Mesothelial cell of epicardium (in vitro differentiated cells): ENCODE measurements around the gene IQCN. TPM values are rescaled to one million over a fixed set of nuclear protein-coding genes. Genes with fewer than 3 reads are reported as not detected.

Experiments used
- DNase-seq, 2 experiments: peaks; one replicate each; pipeline ENCODE4 v3.0.0; 2021; ENCODE audit warnings: low spot score in 2 of 2; ENCODE audit not compliant: unreplicated experiment in 2 of 2
- H3K27ac Mint-ChIP-seq: 2 replicates; pipeline ENCODE4 v1.8.0; 2021; ENCODE audit warnings: mixed read lengths
- H3K27me3 Mint-ChIP-seq: 2 replicates; pipeline ENCODE4 v1.8.0; 2021; ENCODE audit warnings: low read depth, mixed read lengths
- H3K36me3 Mint-ChIP-seq: 2 replicates; pipeline ENCODE4 v1.8.0; 2021; ENCODE audit warnings: mixed read lengths
- H3K4me1 Mint-ChIP-seq: 2 replicates; pipeline ENCODE4 v1.8.0; 2021; ENCODE audit warnings: mixed read lengths
- H3K4me3 Mint-ChIP-seq: 2 replicates; pipeline ENCODE4 v1.8.0; 2021; ENCODE audit warnings: mild to moderate bottlenecking, moderate library complexity, mixed read lengths
- H3K9me3 Mint-ChIP-seq: 2 replicates; pipeline ENCODE4 v1.8.0; 2021; ENCODE audit warnings: mixed read lengths
- total RNA-seq: library from RNA; stranded (reverse); gene quantifications from 3 replicates; pipeline ENCODE4 v1.2.1, GENCODE V29; 2021
- TF ChIP-seq, protein P1 (sequence below): fragments of 200-600 bp; sonication (generic); IDR thresholded peaks from one replicate; pipeline ENCODE4 v1.5.0; 2021; ENCODE audit warnings: antibody characterized with exemption; ENCODE audit not compliant: unreplicated experiment

IQCN gene
- total RNA-seq, 1 donor from 2014 or later = 17.1 TPM

DNA sequence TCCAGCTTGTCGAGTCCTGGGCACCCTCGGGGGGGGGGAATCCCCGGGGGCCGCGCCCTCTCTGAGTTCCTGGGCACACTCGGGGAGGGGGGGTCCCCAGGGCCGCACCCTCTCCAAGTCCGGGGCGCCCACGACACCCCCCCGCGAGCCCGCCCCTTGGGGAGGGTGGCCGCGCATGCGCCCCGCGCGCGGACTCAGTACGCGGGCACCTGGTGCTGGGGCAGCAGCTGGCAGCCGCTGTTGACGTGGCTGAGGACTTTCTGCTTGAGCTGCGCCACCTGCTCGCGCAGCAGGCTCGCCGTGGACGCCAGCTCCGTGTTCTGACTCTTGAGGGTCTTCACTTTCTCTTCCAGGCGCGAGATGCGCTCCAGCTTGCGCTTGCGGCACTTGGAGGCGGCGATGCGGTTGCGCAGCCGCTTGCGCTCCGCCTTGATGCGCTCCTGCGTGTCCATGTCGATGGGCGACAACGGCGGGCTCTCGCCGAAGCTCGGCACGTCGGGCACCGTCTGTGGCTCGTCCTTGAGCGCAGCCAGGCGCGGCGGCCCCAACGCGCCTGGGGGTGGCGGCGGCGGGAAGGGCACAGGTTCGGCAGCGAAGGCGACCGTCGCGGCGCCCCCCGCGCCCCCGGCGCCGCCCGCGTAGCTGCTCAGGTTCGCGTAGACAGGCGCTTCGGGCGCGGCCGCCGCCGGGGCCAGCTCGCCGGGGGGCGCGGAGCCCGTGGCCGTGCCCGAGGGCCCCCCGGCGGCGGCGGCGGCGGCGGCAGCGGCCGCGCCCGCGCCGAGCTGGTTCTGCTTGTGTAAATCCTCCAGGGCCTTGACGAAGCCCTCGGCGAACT lies 6.2 kb upstream of the IQCN start:
- Mint-ChIP-seq H3K4me3 (peak overlapping the region; percentile 91), H3K36me3 (peaks cover 8% of the 10 kb centered on the region), H3K27ac (peak overlapping the region; percentile 98), H3K9me3 (no peaks in the 10 kb centered on the region), H3K27me3 (no peaks in the 10 kb centered on the region), H3K4me1 (peaks cover 33% of the 10 kb centered on the region)
- TF ChIP-seq, protein P1, sequence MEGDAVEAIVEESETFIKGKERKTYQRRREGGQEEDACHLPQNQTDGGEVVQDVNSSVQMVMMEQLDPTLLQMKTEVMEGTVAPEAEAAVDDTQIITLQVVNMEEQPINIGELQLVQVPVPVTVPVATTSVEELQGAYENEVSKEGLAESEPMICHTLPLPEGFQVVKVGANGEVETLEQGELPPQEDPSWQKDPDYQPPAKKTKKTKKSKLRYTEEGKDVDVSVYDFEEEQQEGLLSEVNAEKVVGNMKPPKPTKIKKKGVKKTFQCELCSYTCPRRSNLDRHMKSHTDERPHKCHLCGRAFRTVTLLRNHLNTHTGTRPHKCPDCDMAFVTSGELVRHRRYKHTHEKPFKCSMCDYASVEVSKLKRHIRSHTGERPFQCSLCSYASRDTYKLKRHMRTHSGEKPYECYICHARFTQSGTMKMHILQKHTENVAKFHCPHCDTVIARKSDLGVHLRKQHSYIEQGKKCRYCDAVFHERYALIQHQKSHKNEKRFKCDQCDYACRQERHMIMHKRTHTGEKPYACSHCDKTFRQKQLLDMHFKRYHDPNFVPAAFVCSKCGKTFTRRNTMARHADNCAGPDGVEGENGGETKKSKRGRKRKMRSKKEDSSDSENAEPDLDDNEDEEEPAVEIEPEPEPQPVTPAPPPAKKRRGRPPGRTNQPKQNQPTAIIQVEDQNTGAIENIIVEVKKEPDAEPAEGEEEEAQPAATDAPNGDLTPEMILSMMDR = no peak
- DNase-seq = peak; percentile 51 to 64

DNA sequence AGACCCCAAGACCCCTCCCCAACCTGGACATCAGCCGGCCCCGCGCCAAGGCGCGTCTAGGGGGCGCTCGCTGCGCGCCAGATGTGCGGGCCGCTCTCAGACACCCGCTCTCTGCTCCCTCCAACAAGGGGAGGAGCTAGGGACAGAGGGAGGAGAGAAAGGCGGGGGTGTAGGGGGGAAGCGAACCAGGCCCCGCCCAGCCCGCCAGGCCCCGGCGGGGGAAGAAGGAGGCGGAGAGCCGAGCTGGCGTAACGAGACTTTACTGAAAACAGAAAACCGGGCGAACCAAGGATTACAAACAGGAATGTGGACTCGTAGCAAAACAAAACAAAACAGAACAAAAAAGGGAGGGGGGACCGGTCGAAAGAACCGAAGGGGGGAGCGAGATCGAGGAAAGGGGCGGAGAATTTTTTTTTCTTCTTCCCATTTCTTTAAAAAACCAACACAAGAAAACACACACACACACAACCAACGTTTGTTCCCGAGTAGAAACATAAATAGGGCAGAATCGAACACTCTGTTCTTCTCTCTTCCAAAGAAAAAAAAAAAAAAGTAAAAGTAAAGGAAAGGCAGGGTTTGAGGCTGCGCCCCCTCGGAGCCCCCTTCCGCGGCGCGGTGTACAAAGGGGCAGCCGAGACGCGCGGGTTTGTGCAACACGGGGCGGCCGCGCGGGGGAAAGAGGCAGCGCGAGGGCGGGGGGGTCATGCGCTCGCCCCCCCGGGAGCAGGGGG lies 5.4 kb upstream of the IQCN start:
- Mint-ChIP-seq H3K4me3 (peak overlapping the region; percentile 91), H3K27me3 (no peaks in the 10 kb centered on the region), H3K9me3 (no peaks in the 10 kb centered on the region), H3K4me1 (peaks cover 25% of the 10 kb centered on the region), H3K36me3 (peaks cover 8% of the 10 kb centered on the region), H3K27ac (peak overlapping the region; percentile 100)
- TF ChIP-seq, protein P1 = peak; percentile 80
- DNase-seq = peak; percentile 89 to 92

DNA sequence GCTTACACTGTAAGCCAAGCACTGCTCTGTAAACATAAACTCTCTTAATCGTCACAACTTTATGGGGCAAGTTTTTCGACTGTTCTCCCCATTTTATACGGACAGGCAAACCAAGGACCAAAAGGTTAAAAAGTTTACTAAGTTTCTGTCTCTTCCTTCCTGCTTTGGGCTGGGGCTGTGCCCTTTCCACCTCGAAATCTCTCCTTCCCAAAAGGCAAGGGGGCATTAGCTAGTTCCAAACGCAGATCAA lies 4.9 kb upstream of the IQCN start:
- Mint-ChIP-seq H3K4me3 (peak overlapping the region; percentile 91), H3K4me1 (peaks cover 22% of the 10 kb centered on the region), H3K27me3 (no peaks in the 10 kb centered on the region), H3K9me3 (no peaks in the 10 kb centered on the region), H3K36me3 (peaks cover 8% of the 10 kb centered on the region), H3K27ac (peak overlapping the region; percentile 100)
- no peak for DNase-seq
- TF ChIP-seq, protein P1 = no peak

DNA sequence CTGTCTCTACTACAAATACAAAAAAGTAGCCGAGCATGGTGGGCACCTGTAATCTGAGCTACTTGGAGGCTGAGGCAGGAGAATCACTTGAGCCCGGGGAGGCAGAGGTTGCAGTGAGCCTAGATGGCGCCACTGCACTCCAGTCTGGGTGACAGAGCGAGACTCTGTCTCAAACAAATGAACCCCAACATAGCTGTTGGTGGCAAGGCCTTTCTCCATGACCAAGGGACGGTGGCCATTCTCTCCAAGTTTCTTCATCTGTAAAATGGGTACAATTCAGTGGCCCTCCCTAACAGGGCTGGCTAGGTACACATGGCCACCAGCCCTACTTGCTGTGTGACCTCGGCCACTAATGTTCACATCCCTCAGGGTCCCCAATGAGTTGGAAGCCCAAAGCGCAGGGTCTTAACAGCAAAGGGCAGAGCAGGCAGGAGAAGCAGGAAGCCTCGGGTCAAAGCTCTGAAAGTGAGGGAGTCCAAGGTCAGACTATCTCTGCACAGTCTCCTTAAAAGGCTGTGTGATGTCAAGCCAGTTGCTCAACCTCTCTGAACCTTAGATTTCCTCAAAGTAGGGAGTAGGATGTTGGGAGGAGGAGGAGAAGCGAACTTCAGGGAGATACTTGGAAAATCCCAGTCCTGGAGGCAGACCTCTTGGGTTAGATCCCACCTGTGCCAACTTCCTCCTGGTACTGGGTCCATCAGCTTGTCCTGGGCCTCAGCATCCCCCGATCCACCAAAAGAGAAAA lies 4.4 kb upstream of the IQCN start:
- no peak for DNase-seq
- no peaks in the 10 kb centered on the region for H3K27me3 Mint-ChIP-seq
- H3K27ac Mint-ChIP-seq = peak overlapping the region; percentile 100
- peak overlapping the region; percentile 91 for H3K4me3 Mint-ChIP-seq
- H3K4me1 Mint-ChIP-seq = peaks cover 22% of the 10 kb centered on the region
- H3K36me3 Mint-ChIP-seq = peaks cover 8% of the 10 kb centered on the region
- H3K9me3 Mint-ChIP-seq = no peaks in the 10 kb centered on the region
- TF ChIP-seq, protein P1 = no peak

DNA sequence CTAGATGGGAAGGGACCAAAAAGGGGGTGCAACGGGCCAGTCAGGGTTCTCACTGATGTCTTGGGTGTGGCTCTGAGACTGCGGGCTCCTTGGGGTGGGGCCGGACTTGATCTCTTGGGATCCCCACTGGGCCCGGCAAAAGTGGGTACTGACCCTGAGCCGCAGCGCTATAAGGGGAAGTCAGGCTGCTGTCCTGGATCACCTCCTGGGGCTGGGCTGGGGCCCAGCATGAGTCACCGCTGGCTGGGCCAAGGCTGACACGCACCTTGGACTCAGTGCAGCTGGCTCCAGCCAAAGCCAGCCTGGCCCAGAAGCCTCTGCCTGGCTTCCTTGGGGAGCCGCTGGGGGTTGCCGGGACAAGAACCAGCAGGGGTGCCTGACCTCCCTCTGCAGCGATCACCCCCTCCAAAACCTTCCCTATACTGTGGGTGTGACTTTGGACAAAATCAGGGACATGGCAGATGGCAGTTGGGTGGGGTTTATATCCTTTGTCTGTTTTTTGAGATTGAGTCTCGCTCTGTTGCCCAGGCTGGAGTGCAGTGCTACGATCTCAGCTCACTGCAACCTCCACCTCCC lies 617 bp upstream of the IQCN start:
- TF ChIP-seq, protein P1 = no peak
- Mint-ChIP-seq H3K27me3 (no peaks in the 10 kb centered on the region), H3K9me3 (no peaks in the 10 kb centered on the region), H3K4me3 (no peak overlapping the region), H3K4me1 (peaks cover 12% of the 10 kb centered on the region), H3K27ac (peak overlapping the region; percentile 43), H3K36me3 (peaks cover 7% of the 10 kb centered on the region)
- no peak for DNase-seq
